ENCODE measurements around the gene AATF. TPM values are rescaled to one million over a fixed set of nuclear protein-coding genes. Genes with fewer than 3 reads are reported as not detected.

AATF gene
- total and polyA plus RNA-seq, 2 of the 8 experiments (the other 6 are each of a cell fraction or from before 2014, with no cell fraction given), result 20.1 to 62.8 TPM

GRCh38 chr17:37047631-37048104 is 98.9 kb downstream of the AATF start (continued):
- 0 out of 4 replicates have a peak, but pooled peaks of 1 of the 2 experiments have one; percentile 40 for TF ChIP-seq SIN3A (conservative IDR thresholded peaks at IDR 0.05 in 1 of 2, IDR thresholded peaks at IDR 0.05 in 1 of 2; ENCODE audit: low read depth in 1 of 2, low read length in 2 of 2)
- no peak for TF ChIP-seq HDAC2 (IDR thresholded peaks at IDR 0.05; ENCODE audit: borderline replicate concordance in 1 of 2, low read depth in 2 of 2, low read length in 2 of 2)
- no peak for TF ChIP-seq BCL11A (IDR thresholded peaks at IDR 0.05; ENCODE audit: low read depth in 2 of 2, low read length in 2 of 2)
- no peak for TF ChIP-seq GTF2F1 (IDR thresholded peaks at IDR 0.05; ENCODE audit: borderline replicate concordance, low read depth, low read length)
- no peak for TF ChIP-seq GABPA (IDR thresholded peaks at IDR 0.05; ENCODE audit: borderline replicate concordance, insufficient read depth, low read length)
- no peak for TF ChIP-seq EP300 (IDR thresholded peaks at IDR 0.05; ENCODE audit: borderline replicate concordance in 1 of 2, low read depth in 2 of 2, low read length in 2 of 2)
- TF ChIP-seq CREB1 (IDR thresholded peaks at IDR 0.05), result no peak
- TF ChIP-seq ASH2L (IDR thresholded peaks at IDR 0.05; ENCODE audit: low read length), result peak; percentile 47
- no peak for TF ChIP-seq CHD1 (IDR thresholded peaks at IDR 0.05; ENCODE audit: low read depth, low read length)
- TF ChIP-seq POLR2AphosphoS5 (IDR thresholded peaks at IDR 0.05; ENCODE audit: low read depth, low read length), result no peak
- no peak for TF ChIP-seq PHF8 (conservative IDR thresholded peaks at IDR 0.05; ENCODE audit: low read depth, low read length)
- TF ChIP-seq KDM5A (IDR thresholded peaks at IDR 0.05; ENCODE audit: low read length), result no peak
- no peak for TF ChIP-seq RNF2 (IDR thresholded peaks at IDR 0.05; ENCODE audit: borderline replicate concordance, low read depth, low read length, missing control alignments, poor library complexity, severe bottlenecking)
- TF ChIP-seq ZNF274 (IDR thresholded peaks at IDR 0.05; ENCODE audit: borderline replicate concordance, extremely low read depth, low read length), result no peak
- peak; percentile 94 to 96 for TF ChIP-seq RAD21 (IDR thresholded peaks at IDR 0.05 in 1 of 2, conservative IDR thresholded peaks at IDR 0.05 in 1 of 2; ENCODE audit: low read depth in 2 of 2, low read length in 2 of 2)
- TF ChIP-seq ATF2 (IDR thresholded peaks at IDR 0.05; ENCODE audit: low read length), result no peak
- TF ChIP-seq E2F6 (IDR thresholded peaks at IDR 0.05), result no peak
- no peak for TF ChIP-seq USF2 (IDR thresholded peaks at IDR 0.05; ENCODE audit: low read length)

Data from H1 (cell line).